ENCODE data around the gene SDHC. TPM values are rescaled to one million over a fixed set of nuclear protein-coding genes. Genes with fewer than 3 reads are reported as not detected.
A peak's percentile ranks its signal among the peaks of the same experiment; 100 is the strongest.

Gene SDHC
- total and polyA plus RNA-seq, 2 of the 8 experiments (the other 6 are each of a cell fraction or from before 2014, with no cell fraction given) = 224 to 305 TPM

DNA sequence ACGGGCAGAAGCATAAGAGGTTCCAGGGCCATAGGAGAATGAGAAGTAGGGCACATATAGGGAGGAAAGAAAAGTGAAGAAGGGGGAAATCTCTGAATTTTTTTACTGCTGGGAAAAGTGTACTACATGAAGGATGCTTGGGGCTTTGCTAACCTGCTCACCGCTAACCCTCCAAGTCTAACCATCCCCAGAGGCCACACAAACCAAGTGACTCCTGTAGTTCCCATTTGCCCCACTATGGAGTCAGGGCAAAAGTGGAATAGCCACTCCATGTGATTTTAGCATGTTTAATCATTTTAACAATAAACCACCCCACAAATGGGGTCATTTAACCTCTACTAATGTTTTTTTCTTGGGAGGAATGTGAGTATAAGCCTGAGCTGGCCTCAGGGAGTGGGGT is 29.1 kb upstream of the SDHC start:
- Histone ChIP-seq H3K79me1 (ENCODE audit: low read depth, low read length) (no peaks in the 10 kb centered on the region), H4K5ac (ENCODE audit: insufficient read length, low read depth, low read length) (no peak overlapping the region), H2BK12ac (ENCODE audit: low read depth, low read length) (peak overlapping the region; percentile 69; the same call in 1 of the 2 replicates), H4K8ac (ENCODE audit: extremely low read depth, insufficient read depth, low read length) (no peak overlapping the region), H3K23me2 (ENCODE audit: low read depth, low read length) (no peaks in the 10 kb centered on the region; the same call in 1 of the 2 replicates), H3K79me2 (ENCODE audit: control insufficient read depth in 1 of 2, insufficient read depth in 2 of 2, low read length in 2 of 2) (no peaks in the 10 kb centered on the region), H3K9ac (replicated peaks in 1 of 4; ENCODE audit: extremely low read depth in 1 of 4, low read depth in 3 of 4, low read length in 3 of 4) (no peak overlapping the region), H2AFZ (ENCODE audit: low read length) (peak overlapping the region; percentile 98; the same call in 1 of the 2 replicates), H2BK20ac (ENCODE audit: low read length) (no peak overlapping the region), H3K56ac (replicated peaks; ENCODE audit: insufficient read length, low read depth, low read length) (no peak overlapping the region), H4K91ac (replicated peaks; ENCODE audit: insufficient read length, low read length) (no peak overlapping the region), H3K23ac (ENCODE audit: insufficient read length) (no peak overlapping the region), H3K9me3 (ENCODE audit: insufficient read depth in 2 of 2, low read depth in 1 of 2, low read length in 1 of 2) (peaks cover 0 to 3% of the 10 kb centered on the region in 2 experiments; a peak in 1 of 4 replicates), H3K36me3 (ENCODE audit: control insufficient read depth in 2 of 4, insufficient read depth in 4 of 4, low read length in 3 of 4) (no peaks in the 10 kb centered on the region), H3K4me3 (ENCODE audit: extremely low read depth in 1 of 4, insufficient read depth in 2 of 4, low read depth in 3 of 4, low read length in 4 of 4) (no peak overlapping the region), H2BK5ac (ENCODE audit: low read depth, low read length) (peak overlapping the region; percentile 49; the same call in 1 of the 2 replicates), H2BK15ac (ENCODE audit: low read length) (no peak overlapping the region), H3K18ac (ENCODE audit: extremely low read depth, low read length) (no peak overlapping the region), H3K4me2 (ENCODE audit: insufficient read depth in 1 of 2, low read depth in 2 of 2, low read length in 2 of 2) (no peak overlapping the region), H2BK120ac (replicated peaks; ENCODE audit: low read depth, low read length) (no peak overlapping the region), H4K20me1 (replicated peaks in 1 of 2; ENCODE audit: control insufficient read depth in 1 of 2, insufficient read depth in 2 of 2, low read length in 2 of 2) (no peaks in the 10 kb centered on the region), H2AK5ac (ENCODE audit: low read depth, low read length) (no peak overlapping the region), H3K4me1 (replicated peaks in 1 of 4; ENCODE audit: control insufficient read depth in 3 of 4, insufficient read depth in 4 of 4, low read length in 3 of 4) (peaks cover 0 to 4% (median 1%) of the 10 kb centered on the region in 4 experiments; a peak in 3 of 7 replicates), H3K27ac (ENCODE audit: low read depth, low read length) (no peak overlapping the region), H3K27me3 (replicated peaks in 1 of 4; ENCODE audit: control insufficient read depth in 3 of 4, extremely low read depth in 1 of 4, insufficient read depth in 3 of 4, low read length in 3 of 4) (no peaks in the 10 kb centered on the region; a peak in 1 of 7 replicates), H3K4ac (replicated peaks; ENCODE audit: insufficient read length, low read depth, low read length) (no peak overlapping the region), H3K14ac (ENCODE audit: insufficient read length) (no peak overlapping the region)
- TF ChIP-seq GTF2F1 (IDR thresholded peaks at IDR 0.05; ENCODE audit: borderline replicate concordance, low read depth, low read length) = no peak
- 80% methylated on average over 2 of the region's 2 CpGs; no CpG with 5 or more reads in 1 of the 2 experiments for WGBS, 2 experiments (ENCODE audit: extremely low coverage in 1 of 2, insufficient coverage in 1 of 2, insufficient read length in 1 of 2, insufficient replicate concordance in 2 of 2, low coverage in 1 of 2, low lambda C conversion rate in 2 of 2, missing lambda C conversion rate in 1 of 2)
- ChIA-PET POLR2A (ENCODE audit: partially characterized antibody) (interaction anchor here (0.8 to 1.7 kb wide), 2 partner anchors 11 to 54 kb away, joined by 3 read pairs; no protein-coding TSS in a partner anchor), CTCF (ENCODE audit: partially characterized antibody) (interaction anchor here (1.0 to 15.6 kb wide), 6 partner anchors 9 to 60 kb away, joined by 3 to 401 read pairs (median 4); partner anchors contain the start of genes APOA2, PCP4L1 and TOMM40L)
- no peak for FAIRE-seq
- DNase-seq (ENCODE audit: low read depth in 1 of 2, low spot score in 2 of 2) = no peak

All from H1 (cell line).